Osteoblast (primary cell): ENCODE data around the gene COQ4. TPM values are rescaled to one million over a fixed set of nuclear protein-coding genes. Genes with fewer than 3 reads are reported as not detected.

Experiments used
- DNase-seq: peaks from one replicate; pipeline ENCODE4 v3.0.0; 2011; ENCODE audit warnings: low spot score, mixed read lengths; ENCODE audit not compliant: insufficient read length; ENCODE audit errors: missing footprints
- H2AFZ ChIP-seq: 2 replicates; pipeline ENCODE4 v1.6.0; 2011; ENCODE audit warnings: mild to moderate bottlenecking, low read length
- H3K27ac ChIP-seq: 2 replicates; pipeline ENCODE4 v1.5.1; 2011; ENCODE audit warnings: mild to moderate bottlenecking, low read depth, low read length, moderate library complexity
- H3K27me3 ChIP-seq: 2 replicates; pipeline ENCODE4 v1.6.0; 2012; ENCODE audit warnings: mild to moderate bottlenecking, control low read depth, inconsistent platforms, low read length, moderate library complexity; ENCODE audit not compliant: insufficient read depth
- H3K36me3 ChIP-seq: 2 replicates; pipeline ENCODE4 v1.5.1; 2011; ENCODE audit warnings: mild to moderate bottlenecking, low read length, control low read depth, moderate library complexity; ENCODE audit not compliant: insufficient read depth
- H3K4me1 ChIP-seq: 2 replicates; pipeline ENCODE4 v1.5.1; 2011; ENCODE audit warnings: mild to moderate bottlenecking, low read length, control low read depth, moderate library complexity; ENCODE audit not compliant: insufficient read depth
- H3K4me2 ChIP-seq: 2 replicates; pipeline ENCODE4 v1.6.0; 2011; ENCODE audit warnings: mild to moderate bottlenecking, low read length; ENCODE audit not compliant: insufficient read depth
- H3K4me3 ChIP-seq: fragments of 200-600 bp; sonication (generic); 3 replicates; pipeline ENCODE4 v1.5.1; 2012; ENCODE audit warnings: mild to moderate bottlenecking, low read length, inconsistent platforms; ENCODE audit not compliant: insufficient read depth
- H3K79me2 ChIP-seq: 2 replicates; pipeline ENCODE4 v1.6.0; 2012; ENCODE audit warnings: mild to moderate bottlenecking, low read length, control low read depth, inconsistent platforms; ENCODE audit not compliant: insufficient read depth
- H3K9me3 ChIP-seq: 2 replicates; pipeline ENCODE4 v1.5.1; 2011; ENCODE audit warnings: low read depth, low read length, control low read depth
- H4K20me1 ChIP-seq: 2 replicates; pipeline ENCODE4 v1.6.0; 2012; ENCODE audit warnings: mild to moderate bottlenecking, low read length, control low read depth; ENCODE audit not compliant: insufficient read depth
- total RNA-seq: library from RNA; depleted of rRNA; stranded (reverse); fragments of >200 nt; gene quantifications from 2 replicates; pipeline ENCODE4 v1.2.3, GENCODE V29; 2012
- TF ChIP-seq, protein P1 (sequence below): IDR thresholded peaks from 2 replicates; pipeline ENCODE4 v1.5.1; 2011; ENCODE audit warnings: mild to moderate bottlenecking, low read depth, low read length, moderate library complexity; ENCODE audit errors: extremely low read depth

Gene COQ4
- total RNA-seq, 1 donor = 34.7 TPM

DNA sequence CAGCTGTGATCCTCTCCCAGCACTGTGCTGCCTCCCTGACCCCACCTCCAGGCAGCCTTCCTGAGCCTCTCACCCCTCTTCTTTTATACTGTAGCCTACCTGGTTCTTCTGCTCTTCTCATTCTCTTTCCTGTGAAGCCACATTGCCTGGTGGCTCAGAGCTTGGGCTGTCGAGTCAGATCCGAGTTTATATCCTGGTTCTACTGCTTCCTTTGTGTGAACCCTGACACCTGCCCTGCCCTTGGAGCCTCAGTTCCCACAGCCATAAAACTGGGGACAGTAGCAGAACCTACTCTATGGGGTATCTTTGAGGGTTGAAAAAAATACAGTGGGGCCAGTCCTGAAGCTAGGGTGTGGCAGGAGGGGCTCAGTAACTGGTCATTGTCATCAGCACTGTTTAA lies 26.5 kb downstream of the COQ4 start:
- Histone ChIP-seq H3K4me2 (no peak overlapping the region), H3K79me2 (no peaks in the 10 kb centered on the region), H3K36me3 (peaks cover 39% of the 10 kb centered on the region), H3K4me1 (no peaks in the 10 kb centered on the region), H2AFZ (no peak overlapping the region), H4K20me1 (no peaks in the 10 kb centered on the region), H3K27ac (no peak overlapping the region), H3K4me3 (no peak overlapping the region), H3K9me3 (no peaks in the 10 kb centered on the region), H3K27me3 (no peaks in the 10 kb centered on the region)
- TF ChIP-seq, protein P1, sequence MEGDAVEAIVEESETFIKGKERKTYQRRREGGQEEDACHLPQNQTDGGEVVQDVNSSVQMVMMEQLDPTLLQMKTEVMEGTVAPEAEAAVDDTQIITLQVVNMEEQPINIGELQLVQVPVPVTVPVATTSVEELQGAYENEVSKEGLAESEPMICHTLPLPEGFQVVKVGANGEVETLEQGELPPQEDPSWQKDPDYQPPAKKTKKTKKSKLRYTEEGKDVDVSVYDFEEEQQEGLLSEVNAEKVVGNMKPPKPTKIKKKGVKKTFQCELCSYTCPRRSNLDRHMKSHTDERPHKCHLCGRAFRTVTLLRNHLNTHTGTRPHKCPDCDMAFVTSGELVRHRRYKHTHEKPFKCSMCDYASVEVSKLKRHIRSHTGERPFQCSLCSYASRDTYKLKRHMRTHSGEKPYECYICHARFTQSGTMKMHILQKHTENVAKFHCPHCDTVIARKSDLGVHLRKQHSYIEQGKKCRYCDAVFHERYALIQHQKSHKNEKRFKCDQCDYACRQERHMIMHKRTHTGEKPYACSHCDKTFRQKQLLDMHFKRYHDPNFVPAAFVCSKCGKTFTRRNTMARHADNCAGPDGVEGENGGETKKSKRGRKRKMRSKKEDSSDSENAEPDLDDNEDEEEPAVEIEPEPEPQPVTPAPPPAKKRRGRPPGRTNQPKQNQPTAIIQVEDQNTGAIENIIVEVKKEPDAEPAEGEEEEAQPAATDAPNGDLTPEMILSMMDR = no peak
- DNase-seq = no peak

DNA sequence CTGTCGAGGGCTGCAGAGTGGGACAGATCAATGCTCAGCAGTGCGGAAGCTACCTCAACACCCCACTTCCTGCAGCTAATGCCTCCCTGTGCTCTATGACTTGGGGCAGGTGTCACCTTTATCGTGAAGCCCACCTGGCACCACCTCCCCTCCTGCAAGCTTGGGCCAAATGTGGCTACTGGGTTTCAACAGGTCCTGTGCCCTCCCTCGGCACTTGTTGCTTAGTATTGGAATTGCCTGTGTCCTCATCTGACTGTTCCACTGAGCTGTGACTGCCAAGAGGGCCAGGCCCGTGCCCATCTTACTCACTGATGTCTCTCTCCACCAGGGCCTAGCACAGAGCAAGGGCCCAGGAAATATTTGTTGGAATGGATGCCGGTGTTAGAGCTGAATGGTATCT lies 27.1 kb downstream of the COQ4 start:
- DNase-seq = peak; percentile 36
- no peaks in the 10 kb centered on the region for H3K9me3 ChIP-seq
- TF ChIP-seq, protein P1 = no peak
- peaks cover 33% of the 10 kb centered on the region for H3K36me3 ChIP-seq
- no peaks in the 10 kb centered on the region for H3K27me3 ChIP-seq
- H2AFZ ChIP-seq = no peak overlapping the region
- no peaks in the 10 kb centered on the region for H4K20me1 ChIP-seq
- no peak overlapping the region for H3K27ac ChIP-seq
- no peak overlapping the region for H3K4me2 ChIP-seq
- H3K79me2 ChIP-seq = no peaks in the 10 kb centered on the region
- H3K4me3 ChIP-seq = no peak overlapping the region
- H3K4me1 ChIP-seq = no peaks in the 10 kb centered on the region

DNA sequence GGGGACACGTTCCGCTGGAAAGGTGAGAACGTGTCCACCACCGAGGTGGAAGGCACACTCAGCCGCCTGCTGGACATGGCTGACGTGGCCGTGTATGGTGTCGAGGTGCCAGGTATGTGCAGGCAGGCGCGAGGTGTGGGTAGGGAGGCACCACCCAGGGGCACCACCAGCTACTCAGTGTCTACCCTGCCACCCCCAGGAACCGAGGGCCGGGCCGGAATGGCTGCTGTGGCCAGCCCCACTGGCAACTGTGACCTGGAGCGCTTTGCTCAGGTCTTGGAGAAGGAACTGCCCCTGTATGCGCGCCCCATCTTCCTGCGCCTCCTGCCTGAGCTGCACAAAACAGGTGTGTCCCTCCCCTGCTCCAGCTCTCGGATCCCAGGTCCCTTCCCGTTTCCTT lies 32.8 kb downstream of the COQ4 start:
- Histone ChIP-seq H3K4me1 (no peaks in the 10 kb centered on the region), H3K9me3 (no peaks in the 10 kb centered on the region), H3K4me3 (no peak overlapping the region), H3K4me2 (no peak overlapping the region), H3K36me3 (peaks cover 6% of the 10 kb centered on the region), H3K27ac (no peak overlapping the region), H4K20me1 (no peaks in the 10 kb centered on the region), H3K27me3 (no peaks in the 10 kb centered on the region), H2AFZ (no peak overlapping the region), H3K79me2 (no peaks in the 10 kb centered on the region)
- DNase-seq = no peak
- TF ChIP-seq, protein P1 = no peak

DNA sequence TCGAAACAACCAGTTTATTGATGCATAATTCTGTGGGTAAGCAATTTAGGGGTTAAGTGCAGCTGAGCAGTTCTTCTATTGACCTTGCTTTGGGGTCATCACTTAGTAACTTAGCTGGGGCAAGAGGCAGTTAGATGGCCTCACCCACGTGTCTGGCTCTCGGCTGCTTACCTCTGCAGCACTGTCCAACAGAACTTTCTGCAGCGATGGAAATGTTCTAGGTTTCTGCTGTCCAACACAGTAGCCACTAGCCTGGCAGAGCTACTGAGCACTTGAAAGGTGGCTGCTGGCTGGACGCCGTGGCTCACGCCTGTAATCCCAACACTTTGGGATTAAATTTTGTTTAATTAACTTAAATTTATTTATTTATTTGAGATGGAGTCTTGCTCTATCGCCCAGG lies 35.5 kb downstream of the COQ4 start:
- no peaks in the 10 kb centered on the region for H3K9me3 ChIP-seq
- H2AFZ ChIP-seq = no peak overlapping the region
- H3K4me1 ChIP-seq = peaks cover 10% of the 10 kb centered on the region
- H3K4me3 ChIP-seq = no peak overlapping the region
- H3K27me3 ChIP-seq = no peaks in the 10 kb centered on the region
- H3K36me3 ChIP-seq = peaks cover 6% of the 10 kb centered on the region
- no peaks in the 10 kb centered on the region for H3K79me2 ChIP-seq
- TF ChIP-seq, protein P1 = no peak
- H3K27ac ChIP-seq = no peak overlapping the region
- peak; percentile 75 for DNase-seq
- no peak overlapping the region for H3K4me2 ChIP-seq
- H4K20me1 ChIP-seq = no peaks in the 10 kb centered on the region
